Naive thymus-derived CD4-positive, alpha-beta T cell (primary cell): ENCODE results near the gene CCR6. TPM values are rescaled to one million over a fixed set of nuclear protein-coding genes. Genes with fewer than 3 reads are reported as not detected.

Source experiments
- ATAC-seq: fragments of 150-1000 bp; cut with Tn5 transposase; 2 replicates; pipeline ENCODE4 v1.10.0; 2021; ENCODE audit warnings: mild to moderate bottlenecking, moderate library complexity
- CTCF ChIA-PET: fragments of 350-600 bp; sonication (Branson Sonifier 250); formaldehyde crosslinking; loops from one replicate; lab custom pipeline; 2021; ENCODE audit warnings: antibody characterized with exemption; lab: Charles Lee
- POLR2A ChIA-PET: fragments of 350-600 bp; sonication (Branson Sonifier 250); formaldehyde crosslinking; loops from one replicate; lab custom pipeline; 2021; ENCODE audit warnings: antibody characterized with exemption, inconsistent platforms; lab: Charles Lee
- DNase-seq, 9 donors: peaks; one replicate each; pipeline versions ENCODE4 v3.0.0 to v3.0.0-alpha.2; 2020 to 2022; ENCODE audit warnings: mixed read lengths in 1 of 9
- H3K27ac ChIP-seq: one replicate; pipeline ENCODE4 v1.7.0; 2013; ENCODE audit warnings: mild to moderate bottlenecking, low read depth, low read length, moderate library complexity
- H3K27me3 ChIP-seq, 2 donors: one replicate each; pipeline ENCODE4 v1.7.0; 2013; ENCODE audit warnings: low read length in 2 of 2, mild to moderate bottlenecking in 2 of 2, moderate library complexity in 2 of 2; ENCODE audit not compliant: control insufficient read depth in 2 of 2, insufficient read depth in 2 of 2
- H3K36me3 ChIP-seq, 3 experiments: 1 replicate in 2 of 3; 2 replicates in 1 of 3; pipeline ENCODE4 v1.7.0; 2013; ENCODE audit warnings: low read length in 3 of 3, mild to moderate bottlenecking in 3 of 3, moderate library complexity in 1 of 3; ENCODE audit not compliant: insufficient read depth in 3 of 3, control insufficient read depth in 2 of 3
- H3K4me1 ChIP-seq, 2 donors: one replicate each; pipeline ENCODE4 v1.7.0; 2013; ENCODE audit warnings: low read length in 2 of 2, mild to moderate bottlenecking in 2 of 2, moderate library complexity in 1 of 2; ENCODE audit not compliant: control insufficient read depth in 2 of 2, insufficient read depth in 2 of 2
- H3K4me3 ChIP-seq: 2 replicates; pipeline ENCODE4 v1.7.0; 2013; ENCODE audit warnings: mild to moderate bottlenecking, low read length
- H3K9me3 ChIP-seq, 3 experiments: 1 replicate in 2 of 3; 2 replicates in 1 of 3; pipeline ENCODE4 v1.7.0; 2013; ENCODE audit warnings: low read length in 3 of 3; ENCODE audit not compliant: control insufficient read depth in 2 of 3
- H3K27ac Mint-ChIP-seq, 9 donors: one replicate each; pipeline ENCODE4 v1.8.0; 2020 to 2022; ENCODE audit warnings: mixed read lengths in 9 of 9, mild to moderate bottlenecking in 8 of 9, moderate library complexity in 5 of 9, inconsistent platforms in 2 of 9
- H3K27me3 Mint-ChIP-seq, 5 donors: one replicate each; pipeline ENCODE4 v1.8.0; 2021 to 2022; ENCODE audit warnings: mixed read lengths in 5 of 5, mild to moderate bottlenecking in 1 of 5
- H3K36me3 Mint-ChIP-seq, 5 donors: one replicate each; pipeline ENCODE4 v1.8.0; 2020 to 2022; ENCODE audit warnings: mixed read lengths in 5 of 5, mild to moderate bottlenecking in 3 of 5, inconsistent platforms in 1 of 5
- H3K4me1 Mint-ChIP-seq, 7 donors: one replicate each; pipeline ENCODE4 v1.8.0; 2020 to 2022; ENCODE audit warnings: mixed read lengths in 7 of 7, mild to moderate bottlenecking in 3 of 7, inconsistent platforms in 1 of 7
- H3K4me3 Mint-ChIP-seq, 10 donors: one replicate each; pipeline ENCODE4 v1.8.0; 2020 to 2022; ENCODE audit warnings: mild to moderate bottlenecking in 10 of 10, mixed read lengths in 10 of 10, moderate library complexity in 6 of 10, inconsistent platforms in 2 of 10
- H3K9me3 Mint-ChIP-seq, 11 donors: one replicate each; pipeline ENCODE4 v1.8.0; 2020 to 2022; ENCODE audit warnings: mixed read lengths in 11 of 11, mild to moderate bottlenecking in 4 of 11, inconsistent platforms in 1 of 11, moderate library complexity in 1 of 11
- intact Hi-C, 2 donors: fragments of 100-400 bp; cut with micrococcal nuclease; formaldehyde crosslinking; loops; one replicate each; pipeline ENCODE4 v1.15.1; 2023
- polyA plus RNA-seq, 2 donors: library from polyadenylated mRNA; unstranded; fragments of 300-500 nt; fragmentation: Illumina TruSeq; gene quantifications; one replicate each; pipeline ENCODE4 v1.2.3, GENCODE V29; 2021
- total RNA-seq, 6 experiments: library from RNA in 5 of 6; stranded (reverse) in 5 of 6; gene quantifications; 1 replicate in 5 of 6; 2 replicates in 1 of 6; pipeline ENCODE4 v1.2.3 and lab custom pipeline; 2021 to 2026

The CCR6 gene
- total and polyA plus RNA-seq, 7 experiments from 2014 or later: 0.15 to 4.1 (median 0.50) TPM; not detected in 1

- no peaks in the 10 kb centered on the region for H3K9me3 ChIP-seq
- intact Hi-C loops: no loop called here
- H3K9me3 Mint-ChIP-seq: no peaks in the 10 kb centered on the region
- H3K36me3 Mint-ChIP-seq: no peaks in the 10 kb centered on the region
- ChIA-PET POLR2A (no interaction called here), CTCF (interaction anchor here (1.4 kb wide), 2 partner anchors 147 to 362 kb away, joined by 5 to 6 read pairs; no protein-coding TSS in a partner anchor)
- no peak overlapping the region for H3K27ac Mint-ChIP-seq
- peak overlapping the region in 2 of 10 donors; percentile 6 to 56 for H3K4me3 Mint-ChIP-seq
- H3K27ac ChIP-seq: no peak overlapping the region
- ATAC-seq: no peak
- no peaks in the 10 kb centered on the region for H3K36me3 ChIP-seq
- H3K27me3 ChIP-seq: no peaks in the 10 kb centered on the region
- H3K27me3 Mint-ChIP-seq: peaks cover 0 to 15% (median 0%) of the 10 kb centered on the region in 5 donors
- no peak for DNase-seq
- H3K4me1 Mint-ChIP-seq: peaks cover 0 to 4% (median 0%) of the 10 kb centered on the region in 7 donors
- peaks cover 0 to 2% of the 10 kb centered on the region in 2 donors for H3K4me1 ChIP-seq
- no peak overlapping the region for H3K4me3 ChIP-seq
Measured at GRCh38 chr6:167137081-167137480, 14.2 kb downstream of the CCR6 start.

GRCh38 chr6:167137881-167138280 lies 15.0 kb downstream of the CCR6 start:
- Histone ChIP-seq H3K9me3 (no peaks in the 10 kb centered on the region), H3K27ac (no peak overlapping the region), H3K27me3 (no peaks in the 10 kb centered on the region), H3K4me3 (no peak overlapping the region), H3K4me1 (peaks cover 0 to 4% of the 10 kb centered on the region in 2 donors), H3K36me3 (no peaks in the 10 kb centered on the region)
- DNase-seq: no peak
- ChIA-PET CTCF (no interaction called here), POLR2A (interaction anchor here (0.6 kb wide), 1 partner anchor 16 kb away, joined by 4 read pairs; no protein-coding TSS in a partner anchor)
- Mint-ChIP-seq H3K27ac (no peak overlapping the region), H3K4me1 (peaks cover 0 to 7% (median 0%) of the 10 kb centered on the region in 7 donors), H3K9me3 (no peaks in the 10 kb centered on the region), H3K27me3 (peaks cover 0 to 15% (median 0%) of the 10 kb centered on the region in 5 donors), H3K36me3 (no peaks in the 10 kb centered on the region), H3K4me3 (no peak overlapping the region)
- intact Hi-C loops: no loop called here
- no peak for ATAC-seq

GRCh38 chr6:167139761-167140160 lies 16.9 kb downstream of the CCR6 start:
- Histone ChIP-seq H3K27me3 (no peaks in the 10 kb centered on the region), H3K4me3 (no peak overlapping the region), H3K27ac (no peak overlapping the region), H3K36me3 (no peaks in the 10 kb centered on the region), H3K4me1 (peaks cover 0 to 4% of the 10 kb centered on the region in 2 donors), H3K9me3 (no peaks in the 10 kb centered on the region)
- Mint-ChIP-seq H3K27ac (no peak overlapping the region), H3K27me3 (peaks cover 0 to 15% (median 7%) of the 10 kb centered on the region in 5 donors), H3K4me1 (peaks cover 0 to 7% (median 0%) of the 10 kb centered on the region in 7 donors), H3K9me3 (no peaks in the 10 kb centered on the region), H3K36me3 (no peaks in the 10 kb centered on the region), H3K4me3 (no peak overlapping the region)
- POLR2A ChIA-PET: no interaction called here
- DNase-seq (no peak), ATAC-seq (no peak)
- intact Hi-C loops: loop anchor here in 1 of 2 donors (5.0 kb wide), 1 partner anchor 142 kb away; the partner anchor contains the start of gene CEP43
- CTCF ChIA-PET: interaction anchor here (0.6 to 1.6 kb wide), 5 partner anchors 150 to 365 kb away, joined by 3 to 5 read pairs (median 4); no protein-coding TSS in a partner anchor

- Histone ChIP-seq H3K36me3 (no peaks in the 10 kb centered on the region), H3K27ac (no peak overlapping the region), H3K9me3 (no peaks in the 10 kb centered on the region), H3K27me3 (no peaks in the 10 kb centered on the region), H3K4me1 (peaks cover 0 to 4% of the 10 kb centered on the region in 2 donors), H3K4me3 (no peak overlapping the region)
- Mint-ChIP-seq H3K36me3 (no peaks in the 10 kb centered on the region), H3K27me3 (peaks cover 0 to 18% (median 8%) of the 10 kb centered on the region in 5 donors), H3K4me3 (no peak overlapping the region), H3K9me3 (no peaks in the 10 kb centered on the region), H3K4me1 (peaks cover 0 to 7% (median 0%) of the 10 kb centered on the region in 7 donors), H3K27ac (no peak overlapping the region)
- CTCF ChIA-PET: interaction anchor here (0.6 to 2.8 kb wide), 10 partner anchors 50 to 366 kb away, joined by 3 to 16 read pairs (median 4); no protein-coding TSS in a partner anchor
- DNase-seq: no peak
- ATAC-seq: no peak
- POLR2A ChIA-PET: no interaction called here
- intact Hi-C loops: loop anchor here in 1 of 2 donors (5.0 kb wide), 1 partner anchor 144 kb away; the partner anchor contains the start of gene CEP43
Measured at GRCh38 chr6:167140589-167141474, 17.9 kb downstream of the CCR6 start.

- Histone ChIP-seq H3K27ac (no peak overlapping the region), H3K27me3 (no peaks in the 10 kb centered on the region), H3K4me3 (no peak overlapping the region), H3K9me3 (no peaks in the 10 kb centered on the region), H3K36me3 (no peaks in the 10 kb centered on the region), H3K4me1 (peaks cover 0 to 4% of the 10 kb centered on the region in 2 donors)
- DNase-seq: peak; percentile 9 to 54 (median 41)
- intact Hi-C loops: loop anchor here (1.0 to 5.0 kb wide), 5 partner anchors 143 to 367 kb away; partner anchors contain the start of gene CEP43 (in 2 of the 2)
- H3K36me3 Mint-ChIP-seq: no peaks in the 10 kb centered on the region
- no peak overlapping the region for H3K27ac Mint-ChIP-seq
- H3K4me3 Mint-ChIP-seq: no peak overlapping the region
- CTCF ChIA-PET: interaction anchor here (0.7 to 2.8 kb wide), 9 partner anchors 51 to 358 kb away, joined by 3 to 16 read pairs (median 4); no protein-coding TSS in a partner anchor
- H3K9me3 Mint-ChIP-seq: no peaks in the 10 kb centered on the region
- H3K4me1 Mint-ChIP-seq: peaks cover 0 to 6% (median 0%) of the 10 kb centered on the region in 7 donors
- ATAC-seq: peak; percentile 84
- H3K27me3 Mint-ChIP-seq: peaks cover 0 to 21% (median 12%) of the 10 kb centered on the region in 5 donors
- POLR2A ChIA-PET: no interaction called here
Measured at GRCh38 chr6:167141667-167142432, 19.0 kb downstream of the CCR6 start.

GRCh38 chr6:167142433-167142761 lies 19.5 kb downstream of the CCR6 start:
- Mint-ChIP-seq H3K9me3 (no peaks in the 10 kb centered on the region), H3K4me3 (no peak overlapping the region), H3K27ac (no peak overlapping the region), H3K27me3 (peaks cover 0 to 21% (median 12%) of the 10 kb centered on the region in 5 donors), H3K4me1 (peaks cover 0 to 6% (median 0%) of the 10 kb centered on the region in 7 donors), H3K36me3 (no peaks in the 10 kb centered on the region)
- H3K4me1 ChIP-seq: peaks cover 0 to 4% of the 10 kb centered on the region in 2 donors
- no peaks in the 10 kb centered on the region for H3K36me3 ChIP-seq
- no peaks in the 10 kb centered on the region for H3K9me3 ChIP-seq
- H3K27ac ChIP-seq: no peak overlapping the region
- no peaks in the 10 kb centered on the region for H3K27me3 ChIP-seq
- CTCF ChIA-PET: interaction anchor here (0.7 to 2.8 kb wide), 6 partner anchors 51 to 359 kb away, joined by 3 to 16 read pairs (median 4); no protein-coding TSS in a partner anchor
- no peak overlapping the region for H3K4me3 ChIP-seq
- POLR2A ChIA-PET: no interaction called here
- intact Hi-C loops: loop anchor here (1.0 to 5.0 kb wide), 5 partner anchors 143 to 367 kb away; partner anchors contain the start of gene CEP43 (in 2 of the 2)
- DNase-seq (no peak), ATAC-seq (no peak)
